OCI-LY7 (cell line): Measurements from ENCODE around the gene SLC9A9. TPM values are rescaled to one million over a fixed set of nuclear protein-coding genes. Genes with fewer than 3 reads are reported as not detected.

Source experiments
- BruUV-seq: library from RNA; stranded (reverse); fragments of 400-500 nt; replicated peaks from 2 replicates; lab custom pipeline; 2021; lab: Mats Ljungman, UMichigan
- CTCF ChIA-PET: fragments of 300-600 bp; sonication (Branson Sonifier 250); formaldehyde crosslinking; loops from one replicate; lab custom pipeline; 2022; ENCODE audit warnings: antibody characterized with exemption; ENCODE audit not compliant: unreplicated experiment; lab: Charles Lee
- POLR2A ChIA-PET: fragments of 300-600 bp; sonication (Branson Sonifier 250); formaldehyde crosslinking; loops from one replicate; lab custom pipeline; 2022; ENCODE audit warnings: antibody characterized with exemption; lab: Charles Lee
- DNase-seq: peaks from one replicate; pipeline ENCODE4 v3.0.0-alpha.2; 2015; ENCODE audit warnings: low spot score
- H2AFZ ChIP-seq: fragments of 200-600 bp; sonication (generic), shearing (Covaris generic); 2 replicates; pipeline ENCODE4 v1.6.1; 2014; ENCODE audit warnings: mild to moderate bottlenecking, antibody characterized with exemption, low read length, moderate library complexity
- H3K27ac ChIP-seq: fragments of 200-600 bp; sonication (generic); 2 replicates; pipeline ENCODE4 v1.5.1; 2014; ENCODE audit warnings: mixed run types, low read depth, mild to moderate bottlenecking, moderate library complexity, low read length, inconsistent platforms; ENCODE audit not compliant: poor library complexity, severe bottlenecking
- H3K36me3 ChIP-seq: fragments of 200-600 bp; sonication (generic); 2 replicates; pipeline ENCODE4 v1.6.1; 2014; ENCODE audit warnings: mild to moderate bottlenecking, antibody characterized with exemption, low read length, moderate library complexity, mixed read lengths; ENCODE audit not compliant: insufficient read depth
- H3K4me1 ChIP-seq: fragments of 200-600 bp; sonication (generic); 2 replicates; pipeline ENCODE4 v1.5.1; 2014; ENCODE audit warnings: mild to moderate bottlenecking, low read length; ENCODE audit not compliant: insufficient read depth, poor library complexity, severe bottlenecking
- H3K4me2 ChIP-seq: fragments of 200-600 bp; sonication (generic); 2 replicates; pipeline ENCODE4 v1.6.1; 2014; ENCODE audit warnings: mild to moderate bottlenecking, low read length
- H3K4me3 ChIP-seq: fragments of 200-600 bp; sonication (generic); 2 replicates; pipeline ENCODE4 v1.5.1; 2014; ENCODE audit warnings: mild to moderate bottlenecking, low read depth, low read length; ENCODE audit not compliant: poor library complexity, severe bottlenecking
- H3K79me2 ChIP-seq: fragments of 200-600 bp; sonication (generic); 2 replicates; pipeline ENCODE4 v1.6.1; 2016; ENCODE audit warnings: low read depth, mild to moderate bottlenecking, low read length, moderate library complexity, mixed read lengths; ENCODE audit not compliant: insufficient read depth
- H3K9me2 ChIP-seq: fragments of 200-600 bp; sonication (generic); 2 replicates; pipeline ENCODE4 v1.6.1; 2016; ENCODE audit warnings: mild to moderate bottlenecking, low read length, mixed read lengths; ENCODE audit not compliant: insufficient read depth
- H3K9me3 ChIP-seq: fragments of 200-600 bp; sonication (generic); 2 replicates; pipeline ENCODE4 v1.6.1; 2014; ENCODE audit warnings: mild to moderate bottlenecking, mixed run types, low read length, mixed read lengths
- H4K20me1 ChIP-seq: fragments of 200-600 bp; sonication (generic); 2 replicates; pipeline ENCODE4 v1.6.1; 2014; ENCODE audit warnings: mild to moderate bottlenecking, antibody characterized with exemption, low read length, moderate library complexity, mixed read lengths; ENCODE audit not compliant: insufficient read depth
- EZH2phosphoT487 ChIP-seq: fragments of 200-600 bp; sonication (generic); IDR thresholded peaks from 2 replicates; pipeline ENCODE4 v1.6.1; 2018; ENCODE audit warnings: low read depth, borderline replicate concordance, mild to moderate bottlenecking, mixed run types, antibody characterized with exemption, low read length, moderate library complexity, mixed read lengths
- intact Hi-C: fragments of 100-400 bp; cut with micrococcal nuclease; formaldehyde crosslinking; loops from one replicate; pipeline ENCODE4 v1.10.0; 2022; ENCODE audit not compliant: unreplicated experiment
- total RNA-seq, 2 experiments: library from RNA; depleted of rRNA in 1 of 2; stranded (reverse); fragments of >200 nt in 1 of 2; shearing (Covaris generic) in 1 of 2; gene quantifications; 2 replicates each; pipeline ENCODE4 v1.2.3, GENCODE V29; 2014 to 2022
- TF ChIP-seq, protein P1 (sequence below): fragments of 200-600 bp; sonication (generic); conservative IDR thresholded peaks from 2 replicates; pipeline ENCODE4 v1.5.1; 2014; ENCODE audit warnings: mild to moderate bottlenecking, antibody characterized with exemption, low read length, moderate library complexity, mixed read lengths

SLC9A9 gene
- total RNA-seq, 2 experiments from 2014 or later = 9.3 to 14.8 TPM

- Histone ChIP-seq H3K27ac (no peak overlapping the region), H3K4me1 (peaks cover 3% of the 10 kb centered on the region), H3K79me2 (no peaks in the 10 kb centered on the region), H3K4me2 (no peak overlapping the region), H2AFZ (no peak overlapping the region), H3K9me2 (no peaks in the 10 kb centered on the region), H3K9me3 (no peaks in the 10 kb centered on the region), H3K4me3 (no peak overlapping the region), H3K36me3 (no peaks in the 10 kb centered on the region), H4K20me1 (no peaks in the 10 kb centered on the region; the same call in 1 of the 2 replicates)
- ChIA-PET CTCF (no interaction called here), POLR2A (interaction anchor here (0.7 kb wide), 1 partner anchor 1126 kb away, joined by 3 read pairs; no protein-coding TSS in a partner anchor)
- no peak for TF ChIP-seq EZH2phosphoT487
- TF ChIP-seq, protein P1, sequence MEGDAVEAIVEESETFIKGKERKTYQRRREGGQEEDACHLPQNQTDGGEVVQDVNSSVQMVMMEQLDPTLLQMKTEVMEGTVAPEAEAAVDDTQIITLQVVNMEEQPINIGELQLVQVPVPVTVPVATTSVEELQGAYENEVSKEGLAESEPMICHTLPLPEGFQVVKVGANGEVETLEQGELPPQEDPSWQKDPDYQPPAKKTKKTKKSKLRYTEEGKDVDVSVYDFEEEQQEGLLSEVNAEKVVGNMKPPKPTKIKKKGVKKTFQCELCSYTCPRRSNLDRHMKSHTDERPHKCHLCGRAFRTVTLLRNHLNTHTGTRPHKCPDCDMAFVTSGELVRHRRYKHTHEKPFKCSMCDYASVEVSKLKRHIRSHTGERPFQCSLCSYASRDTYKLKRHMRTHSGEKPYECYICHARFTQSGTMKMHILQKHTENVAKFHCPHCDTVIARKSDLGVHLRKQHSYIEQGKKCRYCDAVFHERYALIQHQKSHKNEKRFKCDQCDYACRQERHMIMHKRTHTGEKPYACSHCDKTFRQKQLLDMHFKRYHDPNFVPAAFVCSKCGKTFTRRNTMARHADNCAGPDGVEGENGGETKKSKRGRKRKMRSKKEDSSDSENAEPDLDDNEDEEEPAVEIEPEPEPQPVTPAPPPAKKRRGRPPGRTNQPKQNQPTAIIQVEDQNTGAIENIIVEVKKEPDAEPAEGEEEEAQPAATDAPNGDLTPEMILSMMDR = no peak
- no peak for DNase-seq
- intact Hi-C loops = no loop called here
- no TSS peak for BruUV-seq
Observed at GRCh38 chr3:143837076-143837475, 11.2 kb downstream of the SLC9A9 start.

DNA sequence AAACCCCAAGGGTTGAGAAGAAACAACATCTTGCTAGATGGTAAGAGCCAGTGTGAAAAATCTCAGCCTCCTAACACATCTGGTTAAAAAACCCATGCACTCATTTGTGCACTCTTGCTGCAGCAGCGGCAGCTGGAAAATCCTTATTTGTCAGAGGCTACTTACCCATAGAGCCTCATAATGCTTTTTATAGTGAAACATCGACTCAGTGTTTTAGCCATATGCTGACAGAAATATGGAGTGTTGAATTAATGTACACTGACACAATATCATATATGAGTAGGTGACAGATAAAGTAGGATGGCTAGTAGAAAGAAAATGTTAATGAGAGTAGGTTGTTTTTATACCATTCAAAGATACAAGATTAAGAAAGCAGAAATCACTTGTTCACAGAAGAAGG is 13.0 kb downstream of the SLC9A9 start:
- intact Hi-C loops = no loop called here
- no TSS peak for BruUV-seq
- CTCF ChIA-PET = no interaction called here
- Histone ChIP-seq H2AFZ (no peak overlapping the region), H3K4me1 (peaks cover 3% of the 10 kb centered on the region), H3K36me3 (no peaks in the 10 kb centered on the region), H3K9me3 (no peaks in the 10 kb centered on the region), H3K27ac (no peak overlapping the region), H4K20me1 (no peaks in the 10 kb centered on the region; the same call in 1 of the 2 replicates), H3K79me2 (no peaks in the 10 kb centered on the region), H3K4me3 (no peak overlapping the region), H3K4me2 (no peak overlapping the region), H3K9me2 (no peaks in the 10 kb centered on the region)
- no peak for DNase-seq
- POLR2A ChIA-PET = no interaction called here
- TF ChIP-seq EZH2phosphoT487 = no peak
- TF ChIP-seq, protein P1 = no peak

GRCh38 chr3:143832433-143832832 is 15.8 kb downstream of the SLC9A9 start:
- Histone ChIP-seq H3K27ac (no peak overlapping the region), H4K20me1 (no peaks in the 10 kb centered on the region; the same call in 1 of the 2 replicates), H3K79me2 (no peaks in the 10 kb centered on the region), H3K4me2 (no peak overlapping the region), H3K4me1 (no peaks in the 10 kb centered on the region), H2AFZ (no peak overlapping the region), H3K36me3 (no peaks in the 10 kb centered on the region), H3K9me2 (no peaks in the 10 kb centered on the region), H3K9me3 (no peaks in the 10 kb centered on the region), H3K4me3 (no peak overlapping the region)
- no TSS peak for BruUV-seq
- DNase-seq = no peak
- POLR2A ChIA-PET = no interaction called here
- CTCF ChIA-PET = no interaction called here
- intact Hi-C loops = no loop called here
- no peak for TF ChIP-seq EZH2phosphoT487
- TF ChIP-seq, protein P1 = no peak
